NCI-H226 (cell line): ENCODE measurements around the gene MTHFD2L.

Experiments
- DNase-seq: peaks from one replicate; pipeline ENCODE4 v3.0.0-alpha.2; 2015

Gene MTHFD2L

GRCh38 chr4:74344031-74344430 is 186.1 kb downstream of the MTHFD2L start:
- no peak for DNase-seq
